GM06990 (cell line): ENCODE results near the gene MAP10.
"Not testable (repeated sequence)": the region's sequence is repeated elsewhere in the genome, so short reads cannot be mapped to it uniquely, and the experiment has no call there.

ENCODE experiments used
- DNase-seq: peaks from one replicate; pipeline ENCODE4 v3.0.0-alpha.2; 2011; ENCODE audit not compliant: insufficient read length; ENCODE audit errors: extremely low read depth
- H3K27me3 ChIP-seq: replicated peaks from 2 replicates; pipeline ENCODE4 v1.6.0; 2011; ENCODE audit warnings: low read length; ENCODE audit not compliant: control insufficient read depth, insufficient read depth
- H3K36me3 ChIP-seq: 2 replicates; pipeline ENCODE4 v1.5.1; 2011; ENCODE audit warnings: low read length; ENCODE audit not compliant: control insufficient read depth, insufficient read depth
- H3K4me3 ChIP-seq: replicated peaks from 2 replicates; pipeline ENCODE4 v1.5.1; 2011; ENCODE audit warnings: low read depth, mild to moderate bottlenecking, control low read depth, low read length
- CTCF ChIP-seq: IDR thresholded peaks from 2 replicates; pipeline ENCODE4 v1.5.1; 2011; ENCODE audit warnings: low read length, control low read depth, mild to moderate bottlenecking, inconsistent platforms; ENCODE audit not compliant: insufficient read depth, poor library complexity, severe bottlenecking

MAP10 gene

GRCh38 chr1:232776526-232777106, 28.6 kb upstream of the MAP10 start:
- no peak for DNase-seq
- Histone ChIP-seq H3K36me3 (no peaks in the 10 kb centered on the region), H3K4me3 (no peak overlapping the region), H3K27me3 (0 out of 2 replicates have a peak, but pooled peaks cover 1% of the 10 kb centered on the region)
- TF ChIP-seq CTCF, result no peak

GRCh38 chr1:232780354-232780753, 24.9 kb upstream of the MAP10 start:
- 0 out of 2 replicates have a peak, but pooled peaks cover 1% of the 10 kb centered on the region for H3K27me3 ChIP-seq
- no peak for TF ChIP-seq CTCF

GRCh38 chr1:232784794-232785193, 20.4 kb upstream of the MAP10 start:
- Histone ChIP-seq H3K4me3 (no peak overlapping the region), H3K27me3 (peaks cover 1% of the 10 kb centered on the region; the same call in 1 of the 2 replicates), H3K36me3 (no peaks in the 10 kb centered on the region)
- DNase-seq, result no peak
- no peak for TF ChIP-seq CTCF

More at GRCh38 chr1:232780354-232780753, 24.9 kb upstream of the MAP10 start:
- H3K4me3 ChIP-seq, result no peak overlapping the region
- no peaks in the 10 kb centered on the region for H3K36me3 ChIP-seq
- DNase-seq, result no peak

- H3K36me3 ChIP-seq, H3K27me3 ChIP-seq, H3K4me3 ChIP-seq, DNase-seq: not testable (repeated sequence)
Measured at GRCh38 chr1:232785630-232786029, 19.6 kb upstream of the MAP10 start.

GRCh38 chr1:232786845-232787455, 18.3 kb upstream of the MAP10 start:
- TF ChIP-seq CTCF, result no peak
- H3K36me3 ChIP-seq, result no peaks in the 10 kb centered on the region
- H3K4me3 ChIP-seq, result no peak overlapping the region
- no peak for DNase-seq
- no peaks in the 10 kb centered on the region; the same call in 1 of the 2 replicates for H3K27me3 ChIP-seq

GRCh38 chr1:232788235-232788872, 16.9 kb upstream of the MAP10 start:
- Histone ChIP-seq H3K4me3 (no peak overlapping the region), H3K36me3 (no peaks in the 10 kb centered on the region), H3K27me3 (no peaks in the 10 kb centered on the region; the same call in 1 of the 2 replicates)
- no peak for DNase-seq
- no peak for TF ChIP-seq CTCF
